Left ventricle myocardium superior (tissue), 1 donor: ENCODE results near the gene NFKBIE. TPM values are rescaled to one million over a fixed set of nuclear protein-coding genes. Genes with fewer than 3 reads are reported as not detected.

Experiments
- ATAC-seq: fragments of 200-7000 bp; cut with Tn5 transposase; one replicate; pipeline ENCODE4 v1.9.1; 2020; ENCODE audit warnings: mild to moderate bottlenecking, moderate library complexity
- DNase-seq: peaks from one replicate; pipeline ENCODE4 v3.0.0-alpha.2; 2020
- intact Hi-C: fragments of 100-400 bp; cut with micrococcal nuclease; formaldehyde crosslinking; loops from one replicate; pipeline ENCODE4 v1.11.0; 2022
- total RNA-seq: library from RNA; stranded (reverse); fragmentation: NEBNext Ultra II Directional; extraction: Animal tissue kit (Norgen Biotek cat#: 25700); gene quantifications from one replicate; pipeline ENCODE4 v1.2.1, GENCODE V29; 2021
- donor health status: DM: no; HTN: yes; CAD: no; lungs with severe emphysema.

Gene NFKBIE
- total RNA-seq, 1 donor from 2014 or later: 3.1 TPM

DNA sequence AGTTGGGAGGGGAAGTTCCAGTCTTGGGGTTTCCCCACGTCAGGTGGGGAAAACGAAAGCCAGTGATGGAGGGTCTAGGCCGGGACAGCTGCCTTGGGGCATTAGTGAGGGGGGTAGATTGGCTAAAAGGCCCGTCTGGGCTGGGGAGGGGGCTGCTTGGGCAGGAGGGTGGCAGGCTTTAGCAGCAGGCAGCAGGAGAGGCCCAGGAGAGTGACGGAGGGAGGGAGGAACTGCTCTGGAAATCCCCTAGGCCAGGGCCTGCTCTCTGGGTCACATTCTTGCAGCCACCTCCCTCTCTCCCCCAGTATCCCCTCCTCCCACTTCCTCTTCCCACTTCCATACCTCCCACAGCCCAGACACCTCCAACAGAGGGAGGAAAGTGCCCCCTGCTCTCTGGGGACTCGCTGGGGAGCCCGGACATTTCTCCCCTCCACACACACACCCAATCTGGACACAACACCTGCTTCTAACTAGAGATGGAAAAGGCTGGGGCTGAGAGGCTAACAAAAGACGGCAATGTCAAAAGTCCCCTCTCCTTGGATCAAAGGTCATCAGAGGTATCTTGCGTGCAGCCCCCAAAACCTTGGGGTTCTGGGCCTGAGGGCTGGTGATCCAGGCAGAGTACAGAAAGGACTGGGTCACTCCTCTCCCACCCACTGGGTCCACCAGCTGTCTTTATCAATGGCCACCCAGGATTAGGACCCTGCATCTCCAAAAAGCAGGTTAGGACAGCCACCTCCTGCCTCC, 1.8 kb downstream of the NFKBIE start:
- intact Hi-C loops: loop anchor here (10.0 kb wide), 1 partner anchor 51 kb away; the partner anchor contains the start of gene AARS2
- ATAC-seq: no peak
- DNase-seq: no peak

DNA sequence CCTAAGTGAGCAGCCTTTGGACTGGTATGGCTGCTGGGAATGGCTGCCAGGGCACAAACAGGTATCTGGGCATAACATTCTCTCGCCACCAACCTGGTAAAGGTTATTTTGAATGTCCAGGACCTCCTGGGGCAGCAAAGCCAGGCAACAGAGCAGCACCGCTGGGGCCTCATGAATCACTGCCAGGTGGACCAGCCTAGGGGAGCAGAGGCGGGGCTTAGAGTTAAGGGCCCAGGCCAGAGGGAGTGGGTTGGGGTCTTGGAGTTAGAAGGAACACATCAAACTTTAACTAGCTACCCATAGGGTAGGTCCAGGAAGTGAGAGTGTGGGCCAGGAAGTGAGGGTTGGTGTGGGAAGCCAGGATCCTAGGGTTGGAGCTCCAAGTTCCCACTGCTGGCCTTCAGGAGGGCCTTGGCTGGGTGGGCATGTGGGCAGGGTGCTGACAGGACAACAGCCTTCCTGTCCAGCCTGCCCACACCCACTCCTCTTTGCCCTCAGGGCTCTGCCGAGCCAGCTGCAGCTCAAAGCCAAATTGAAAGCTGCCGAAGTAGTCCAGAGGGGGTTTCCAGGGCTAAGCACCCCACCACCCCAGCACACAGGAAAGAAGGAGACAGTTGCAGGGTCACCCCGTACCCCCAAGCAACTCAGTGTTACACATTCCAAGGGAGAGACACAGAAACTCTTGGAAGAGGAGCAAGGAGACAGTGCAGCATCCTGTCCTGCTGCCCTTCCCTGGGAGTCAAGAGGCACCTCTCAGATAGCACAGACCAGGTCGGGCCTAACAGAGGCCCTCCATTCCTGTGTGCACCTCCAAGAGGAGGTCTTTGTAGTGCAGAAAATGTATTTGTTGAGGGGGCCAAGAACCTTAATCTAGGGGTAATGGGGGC, 2.6 kb downstream of the NFKBIE start:
- intact Hi-C loops: loop anchor here (10.0 kb wide), 1 partner anchor 52 kb away; the partner anchor contains the start of gene AARS2
- ATAC-seq (no peak), DNase-seq (no peak)

DNA sequence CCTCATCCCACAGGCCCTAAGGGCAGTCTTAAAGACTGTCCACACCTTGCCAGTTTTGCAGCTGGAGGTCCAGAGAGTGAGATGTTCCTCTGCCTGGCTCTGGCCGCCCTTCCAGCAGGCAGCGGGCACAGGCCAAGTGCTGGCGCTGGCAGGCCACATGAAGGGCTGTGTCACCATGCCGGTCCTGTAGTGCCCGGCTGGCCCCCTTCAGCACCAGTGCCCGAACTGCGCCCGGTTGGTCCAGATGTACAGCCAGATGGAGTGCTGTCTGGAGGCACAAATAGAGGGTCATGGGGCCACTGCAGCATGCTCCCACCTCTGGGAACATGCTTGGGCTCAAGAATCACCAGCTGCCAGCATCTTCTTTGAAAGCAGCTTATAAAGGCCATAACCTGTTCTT, 3.8 kb downstream of the NFKBIE start:
- ATAC-seq (no peak), DNase-seq (no peak)
- intact Hi-C loops: loop anchor here (10.0 kb wide), 1 partner anchor 53 kb away; the partner anchor contains the start of gene AARS2

DNA sequence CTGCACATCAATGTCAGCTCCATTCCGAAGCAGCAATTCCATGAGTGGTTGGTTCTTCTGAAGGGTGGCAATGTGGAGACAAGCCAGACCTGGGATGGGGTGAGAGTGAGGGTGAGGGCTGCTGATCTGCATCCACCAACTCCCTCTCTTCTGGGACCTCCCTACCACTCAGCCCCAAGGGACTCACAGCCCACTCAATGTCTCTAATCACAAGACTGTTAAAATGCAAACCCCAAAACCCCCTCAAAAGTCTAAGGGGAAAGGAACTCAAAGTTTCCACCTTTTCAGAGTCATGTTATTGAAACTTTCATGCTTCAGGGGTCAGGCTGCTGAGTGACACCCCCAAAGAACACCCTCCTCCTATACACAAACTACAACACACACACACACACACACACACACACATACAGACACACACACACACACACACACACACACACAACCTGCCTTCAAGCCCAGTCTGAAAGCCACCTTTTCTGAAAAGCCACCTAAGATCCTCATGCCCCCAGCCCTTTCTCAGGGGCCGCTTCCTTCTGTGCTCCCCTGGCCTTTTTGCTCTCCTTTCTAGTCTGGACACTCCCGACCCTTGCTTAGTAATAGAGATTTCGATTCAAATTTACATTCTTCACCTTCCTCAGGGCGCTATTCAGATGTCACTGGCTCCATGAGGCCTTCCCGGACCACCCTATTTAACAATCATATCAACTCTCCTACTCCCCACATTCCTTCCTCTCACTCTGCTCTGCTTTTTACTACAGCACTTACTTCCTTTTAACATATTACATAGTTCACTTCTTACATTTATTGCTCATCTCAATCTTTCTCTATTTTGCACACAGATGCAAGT, 4.7 kb downstream of the NFKBIE start:
- ATAC-seq: no peak
- no peak for DNase-seq
- intact Hi-C loops: loop anchor here (10.0 kb wide), 1 partner anchor 54 kb away; the partner anchor contains the start of gene AARS2

DNA sequence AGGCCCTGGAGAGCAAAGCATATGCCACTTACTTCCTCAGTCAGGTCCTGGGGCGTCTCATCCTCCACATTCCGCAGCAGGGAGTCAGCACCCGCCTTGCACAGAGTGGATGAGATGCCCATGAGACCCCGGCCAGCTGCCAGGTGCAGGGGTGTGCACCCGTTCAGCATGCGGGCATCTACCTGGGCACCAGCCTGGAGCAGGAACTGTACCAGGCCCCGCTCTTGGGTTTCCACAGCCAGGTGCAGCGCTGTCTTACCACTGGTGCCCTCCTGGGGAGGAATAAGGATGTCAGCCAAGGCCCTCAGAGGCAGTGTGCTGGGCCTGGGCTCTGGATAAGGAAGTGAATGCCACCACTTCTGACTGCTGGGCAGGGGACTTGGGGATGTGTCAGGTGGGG, 5.3 kb downstream of the NFKBIE start:
- ATAC-seq (no peak), DNase-seq (no peak)
- intact Hi-C loops: loop anchor here (10.0 kb wide), 1 partner anchor 55 kb away; the partner anchor contains the start of gene AARS2

DNA sequence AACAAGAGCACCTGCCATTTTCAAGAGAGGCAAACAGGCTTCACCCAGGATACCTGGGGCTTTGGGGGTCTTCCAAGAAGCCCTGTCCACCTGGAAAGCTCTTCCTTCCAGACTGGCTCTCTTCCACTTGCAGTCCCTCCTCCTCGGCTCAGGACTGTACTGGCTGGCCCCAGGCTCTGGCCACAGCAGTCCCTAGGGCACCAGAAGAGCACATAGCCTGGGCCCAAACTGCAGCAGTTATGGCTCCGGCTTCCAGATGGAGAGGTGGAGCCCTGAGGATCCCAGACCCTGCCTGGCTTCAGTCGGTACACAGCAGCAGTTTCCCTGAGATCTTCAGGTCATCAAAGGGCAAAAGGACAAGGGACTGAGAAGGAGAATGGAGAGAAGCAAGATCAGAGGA, 6.4 kb downstream of the NFKBIE start:
- ATAC-seq: no peak
- no peak for DNase-seq
- intact Hi-C loops: no loop called here

DNA sequence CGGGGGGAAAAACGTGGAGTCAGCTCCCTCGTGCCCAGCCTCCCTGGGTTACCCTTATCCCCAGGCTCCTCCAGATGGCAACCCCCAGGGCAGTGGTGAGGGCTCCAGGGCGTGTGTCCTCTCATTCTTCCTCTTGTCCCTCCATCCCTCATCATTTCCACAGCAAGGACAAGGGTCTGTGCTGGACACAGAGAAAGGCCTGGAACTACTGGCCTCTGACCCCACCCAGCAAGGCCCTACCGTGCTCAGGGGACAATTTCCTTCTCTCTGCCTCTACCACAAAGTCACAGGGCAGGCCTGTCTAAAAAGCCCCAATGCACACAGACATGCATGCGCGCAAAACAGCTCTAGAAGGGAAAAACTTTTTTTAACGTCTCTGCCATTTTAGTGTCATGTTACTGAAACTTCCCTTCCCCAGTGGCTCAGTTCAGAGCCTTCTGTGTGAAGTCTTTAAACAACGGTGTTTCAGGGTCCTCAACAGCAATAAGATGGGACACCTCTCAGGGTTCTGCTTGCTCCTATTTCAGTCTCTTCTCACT, 7.0 kb downstream of the NFKBIE start:
- DNase-seq (no peak), ATAC-seq (no peak)
- intact Hi-C loops: no loop called here

DNA sequence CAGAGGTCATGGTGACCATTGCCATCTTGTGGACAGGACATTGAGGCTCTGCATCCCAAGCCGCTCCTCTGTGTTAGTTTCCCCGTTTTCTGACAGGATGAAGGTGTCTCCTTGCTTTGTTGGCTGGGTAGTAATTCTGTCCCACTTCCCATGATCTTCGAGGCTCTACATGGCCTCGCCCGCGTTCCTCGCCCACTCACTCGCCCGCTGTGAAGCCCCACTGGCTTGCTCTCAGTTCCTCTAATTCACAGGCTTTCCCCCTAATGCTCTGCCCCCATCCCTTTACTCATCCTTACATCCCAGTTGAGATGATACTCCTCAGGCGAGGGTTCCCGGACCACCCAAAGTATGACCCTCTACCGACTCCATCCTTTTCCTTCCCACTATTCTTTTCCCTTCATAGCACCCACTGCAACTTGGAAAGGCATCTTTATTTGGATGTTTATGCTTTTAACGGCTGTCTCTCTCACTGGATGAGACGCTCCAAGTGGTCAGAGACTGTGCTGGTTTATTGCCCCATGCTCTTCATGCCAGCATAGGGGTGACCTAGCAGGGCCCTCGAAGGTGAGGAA, 7.5 kb downstream of the NFKBIE start:
- intact Hi-C loops: no loop called here
- ATAC-seq (no peak), DNase-seq (no peak)

DNA sequence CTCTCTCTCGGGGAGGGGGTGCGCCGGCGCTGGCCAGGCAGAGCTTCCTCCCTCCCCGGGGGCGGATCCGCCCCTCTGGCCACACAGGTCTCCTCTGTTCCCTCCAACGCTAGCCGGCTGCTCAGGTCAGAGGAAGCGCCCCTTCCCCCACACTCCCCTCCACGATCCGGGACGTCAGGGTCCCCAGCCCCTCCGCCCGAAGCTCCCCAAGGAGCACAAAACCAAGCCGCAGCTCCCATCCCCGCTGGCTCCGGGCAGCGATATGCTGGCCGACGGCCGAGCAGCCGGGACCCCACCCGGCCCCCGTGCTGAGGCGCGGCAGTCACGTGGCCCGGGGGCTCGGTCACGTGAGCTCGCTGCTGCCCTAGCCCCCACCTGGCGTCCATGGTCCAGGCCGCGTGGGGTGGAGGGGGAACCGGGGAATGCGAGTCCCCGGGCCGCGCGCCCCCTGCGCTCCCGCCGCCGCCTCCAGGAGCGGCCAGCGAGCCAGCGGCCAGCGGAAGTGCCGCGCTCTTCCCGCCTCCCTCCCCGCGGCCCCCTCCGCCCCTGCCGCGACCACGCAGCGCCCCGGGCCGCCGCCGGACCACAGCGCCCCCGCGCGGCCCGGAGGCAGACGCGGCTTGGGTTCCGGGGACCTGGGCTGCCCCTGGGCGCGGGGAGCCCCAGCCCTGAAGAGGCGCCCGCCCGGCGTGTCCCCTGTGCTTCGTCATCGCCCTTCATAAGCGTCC, 8.2 kb downstream of the NFKBIE start, which contains the start of gene SLC35B2:
Gene SLC35B2, minus strand, starts transcription at position 504 of the 728 bp plus-strand sequence. Its CDS starts 118 bp downstream, at position 386.
- intact Hi-C loops: no loop called here
- DNase-seq: peak; percentile 81
- ATAC-seq: peak; percentile 80

DNA sequence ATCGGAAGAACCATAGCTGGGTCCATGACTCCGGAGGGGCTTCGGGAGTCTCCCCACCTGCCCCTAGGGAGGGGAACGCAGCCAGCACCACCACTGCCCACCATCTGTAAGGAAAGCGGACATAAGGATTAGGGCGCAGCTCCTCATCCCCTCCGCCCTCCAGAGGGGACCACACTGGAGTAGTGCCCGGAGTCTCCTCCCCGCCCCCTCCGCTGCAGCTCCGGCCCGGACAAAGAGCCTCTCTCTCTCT, 8.7 kb downstream of the NFKBIE start:
- no peak for ATAC-seq
- intact Hi-C loops: no loop called here
- no peak for DNase-seq

DNA sequence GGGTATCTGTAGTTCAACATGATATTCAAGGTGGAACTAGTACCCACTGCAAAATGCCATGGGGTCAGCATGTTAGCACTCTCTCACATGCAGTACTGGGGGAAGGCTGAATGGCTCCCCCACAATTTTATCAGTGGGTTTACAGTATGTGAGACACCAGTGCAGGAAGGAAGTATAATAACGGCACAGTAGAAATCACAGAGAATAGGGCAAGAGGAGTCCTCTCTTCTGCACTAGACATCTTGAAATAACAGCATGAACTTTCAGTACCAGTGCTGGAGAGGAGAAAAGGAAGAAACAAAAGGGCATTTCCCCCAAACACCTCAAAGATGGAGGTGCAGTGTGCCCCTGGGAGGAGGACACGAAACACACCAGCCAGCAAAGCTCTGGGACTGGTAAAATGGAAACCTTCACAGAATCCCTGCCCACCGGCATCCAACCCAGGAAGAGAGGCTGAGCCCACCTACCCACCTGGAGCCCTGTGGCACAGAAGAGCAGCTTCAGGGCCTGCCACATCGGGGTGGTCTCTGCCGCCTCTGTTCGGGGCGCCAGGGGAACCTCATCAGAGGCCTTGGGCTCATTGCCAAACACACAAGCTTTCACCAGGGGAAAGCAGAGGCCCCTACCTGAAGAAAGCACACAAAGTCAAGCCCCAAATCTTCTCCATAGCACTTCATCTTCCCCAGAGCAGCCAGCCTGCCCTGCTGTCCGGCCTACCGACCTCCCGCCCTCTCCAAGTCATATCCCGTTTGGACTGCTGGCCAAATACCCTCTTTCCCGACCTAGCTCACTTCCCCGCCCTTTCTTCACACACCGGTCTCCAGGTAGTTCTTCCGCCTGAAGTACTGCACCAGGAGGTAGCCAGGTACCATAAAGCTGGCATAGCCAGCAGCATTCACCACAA, 9.2 kb downstream of the NFKBIE start:
- intact Hi-C loops: no loop called here
- ATAC-seq: no peak
- no peak for DNase-seq

DNA sequence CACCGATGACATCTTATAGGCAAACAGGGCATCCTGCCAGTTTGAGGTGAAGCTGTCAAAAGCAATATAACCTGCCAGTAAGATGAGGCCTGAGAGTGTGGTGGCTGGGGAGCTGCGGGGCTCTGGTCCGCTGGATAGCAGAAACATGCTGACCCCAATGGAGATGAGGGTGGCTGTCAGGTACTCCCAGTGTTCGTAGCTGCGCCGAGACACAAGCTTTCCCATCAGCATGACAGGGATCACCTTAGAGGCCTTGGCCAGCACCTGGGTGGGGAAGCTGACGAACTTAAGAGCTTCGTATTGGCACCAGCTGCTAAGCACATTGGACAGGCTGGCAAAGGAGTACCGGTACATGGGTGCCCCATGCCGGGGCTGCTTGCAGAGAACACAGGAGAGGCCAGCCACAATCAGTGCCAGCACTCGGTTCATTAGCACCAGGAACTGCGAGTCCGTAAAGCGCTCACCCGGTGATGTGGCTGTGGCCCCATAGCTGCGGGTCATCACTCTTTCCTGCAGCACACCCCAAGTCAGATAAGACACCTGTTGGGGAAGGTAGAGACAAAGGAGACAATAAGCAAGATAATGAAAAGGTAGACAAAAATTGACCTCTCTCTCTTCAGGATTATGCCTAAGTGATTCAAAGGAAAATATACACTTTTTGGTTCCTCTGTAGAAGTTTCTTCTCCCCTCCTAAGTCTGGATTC, 10.1 kb downstream of the NFKBIE start:
- intact Hi-C loops: no loop called here
- DNase-seq: peak; percentile 29
- ATAC-seq: no peak

DNA sequence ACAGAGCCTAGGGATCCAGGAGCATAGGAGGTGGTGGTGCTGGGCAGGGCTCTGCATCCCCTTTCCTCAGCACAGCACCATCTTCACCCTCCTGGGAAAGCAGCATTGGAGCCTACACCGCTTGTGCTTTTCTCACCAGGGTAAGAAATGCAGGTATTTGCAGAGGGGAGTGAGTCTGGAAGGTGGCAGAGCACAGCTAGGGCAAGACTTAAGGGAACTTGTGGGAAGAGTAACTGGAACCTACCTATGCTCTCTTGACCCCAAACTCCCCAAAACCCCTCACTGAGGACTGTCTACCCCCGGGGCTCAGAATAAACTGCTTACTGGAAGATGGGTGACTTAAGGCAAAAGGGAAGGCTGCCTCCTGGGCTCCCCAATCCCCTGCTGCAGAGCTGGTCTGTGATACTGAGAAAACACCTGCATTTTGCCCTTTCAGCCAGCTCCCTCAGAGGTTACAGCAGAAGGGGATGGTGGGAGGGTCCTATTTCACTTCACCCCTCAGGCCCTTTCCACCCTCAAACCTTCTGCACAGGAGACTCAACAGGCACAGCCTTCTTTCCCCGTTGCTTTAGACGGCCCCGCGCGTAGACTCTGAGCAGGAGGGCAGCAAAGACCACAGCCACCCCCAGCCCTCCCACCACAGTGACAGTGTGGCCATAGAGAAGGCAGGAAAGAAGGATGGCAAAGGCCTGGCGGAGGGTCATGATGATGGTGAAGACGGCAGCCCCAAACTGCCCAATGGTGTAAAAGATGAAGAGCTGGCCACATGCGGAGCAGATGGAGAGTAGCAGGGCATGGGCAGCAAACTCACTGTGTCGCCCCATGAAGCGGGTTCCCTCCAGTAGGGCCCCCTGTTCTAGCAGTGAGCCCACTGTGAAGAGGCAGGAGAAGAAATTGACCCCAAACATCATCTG, 10.9 kb downstream of the NFKBIE start:
- intact Hi-C loops: no loop called here
- ATAC-seq (no peak), DNase-seq (no peak)

DNA sequence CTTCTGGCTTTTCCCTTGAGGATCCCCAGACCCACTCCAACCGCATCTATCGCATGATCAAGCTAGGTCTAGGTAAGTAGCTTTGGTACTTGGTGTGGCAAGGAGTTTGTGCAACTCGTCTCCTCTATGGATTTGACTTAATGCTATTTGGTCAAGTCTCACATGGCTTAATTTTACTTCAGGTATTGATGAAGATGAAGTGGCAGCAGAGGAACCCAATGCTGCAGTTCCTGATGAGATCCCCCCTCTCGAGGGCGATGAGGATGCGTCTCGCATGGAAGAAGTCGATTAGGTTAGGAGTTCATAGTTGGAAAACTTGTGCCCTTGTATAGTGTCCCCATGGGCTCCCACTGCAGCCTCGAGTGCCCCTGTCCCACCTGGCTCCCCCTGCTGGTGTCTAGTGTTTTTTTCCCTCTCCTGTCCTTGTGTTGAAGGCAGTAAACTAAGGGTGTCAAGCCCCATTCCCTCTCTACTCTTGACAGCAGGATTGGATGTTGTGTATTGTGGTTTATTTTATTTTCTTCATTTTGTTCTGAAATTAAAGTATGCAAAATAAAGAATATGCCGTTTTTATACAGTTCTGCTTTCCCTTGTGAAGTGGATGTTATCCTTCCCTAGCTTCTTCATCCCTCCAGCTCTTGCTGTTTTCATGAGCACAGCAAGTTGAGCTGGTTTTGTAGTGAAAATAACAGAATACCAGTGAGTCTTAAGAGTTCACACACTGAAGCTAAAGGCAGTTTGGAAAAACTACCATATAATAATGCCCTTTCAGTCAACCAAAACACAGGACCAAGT, 11.8 kb downstream of the NFKBIE start:
- intact Hi-C loops: no loop called here
- ATAC-seq: no peak
- DNase-seq: no peak
